ENCODE data around the gene BOC.

Gene BOC

GRCh38 chr3:113249111-113249510 is 37.8 kb downstream of the BOC start:
- H3K4me3 ChIP-seq (ENCODE audit: low read depth, low read length), result no peak overlapping the region

- H3K4me3 ChIP-seq (ENCODE audit: low read depth, low read length), result no peak overlapping the region
Observed at GRCh38 chr3:113249601-113250000, 38.2 kb downstream of the BOC start.

GRCh38 chr3:113250566-113250965 is 39.2 kb downstream of the BOC start:
- H3K4me3 ChIP-seq (ENCODE audit: low read depth, low read length), result no peak overlapping the region

DNA sequence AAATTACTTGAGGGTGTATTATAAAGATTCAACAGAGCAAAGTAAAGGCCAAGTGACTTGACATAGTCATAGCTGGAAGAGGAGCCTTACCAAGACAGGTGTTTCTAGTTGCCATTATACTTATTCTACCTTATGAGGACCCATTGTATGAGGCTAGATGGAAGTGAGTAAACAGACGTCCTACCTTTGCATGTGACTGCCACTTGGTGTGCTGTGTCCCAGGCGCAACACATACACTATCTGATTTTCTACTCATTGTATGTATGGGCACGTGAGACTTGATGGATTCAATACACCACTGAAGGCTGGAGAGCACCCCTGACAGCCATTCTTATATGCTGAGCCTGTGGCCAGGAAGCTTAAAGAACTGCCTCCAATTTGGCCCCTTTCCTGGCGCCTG is 40.5 kb downstream of the BOC start:
- H3K4me3 ChIP-seq (ENCODE audit: low read depth, low read length), result no peak overlapping the region

- H3K4me3 ChIP-seq (ENCODE audit: low read depth, low read length), result no peak overlapping the region
Observed at GRCh38 chr3:113252553-113252952, 41.2 kb downstream of the BOC start.

DNA sequence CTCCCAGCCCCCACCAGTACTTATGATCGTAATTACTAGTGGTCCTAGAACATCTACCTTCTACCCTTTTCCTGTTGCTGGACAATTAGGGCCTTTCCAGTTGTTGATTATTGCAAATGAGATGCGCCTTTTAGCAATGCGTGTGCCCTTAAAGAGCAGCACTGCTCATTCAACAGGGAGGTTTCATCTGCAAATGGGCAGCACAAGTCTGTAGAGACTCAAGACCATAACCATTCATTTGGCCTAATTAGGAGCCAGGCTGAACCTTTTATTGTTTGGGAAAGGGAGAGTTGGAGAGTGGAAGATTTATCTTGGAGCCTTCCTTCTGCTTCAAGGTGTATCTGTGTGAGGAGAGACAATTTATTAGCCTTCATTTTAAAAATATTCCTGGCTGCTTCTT is 42.3 kb downstream of the BOC start:
- no peak overlapping the region for H3K4me3 ChIP-seq (ENCODE audit: low read depth, low read length)

DNA sequence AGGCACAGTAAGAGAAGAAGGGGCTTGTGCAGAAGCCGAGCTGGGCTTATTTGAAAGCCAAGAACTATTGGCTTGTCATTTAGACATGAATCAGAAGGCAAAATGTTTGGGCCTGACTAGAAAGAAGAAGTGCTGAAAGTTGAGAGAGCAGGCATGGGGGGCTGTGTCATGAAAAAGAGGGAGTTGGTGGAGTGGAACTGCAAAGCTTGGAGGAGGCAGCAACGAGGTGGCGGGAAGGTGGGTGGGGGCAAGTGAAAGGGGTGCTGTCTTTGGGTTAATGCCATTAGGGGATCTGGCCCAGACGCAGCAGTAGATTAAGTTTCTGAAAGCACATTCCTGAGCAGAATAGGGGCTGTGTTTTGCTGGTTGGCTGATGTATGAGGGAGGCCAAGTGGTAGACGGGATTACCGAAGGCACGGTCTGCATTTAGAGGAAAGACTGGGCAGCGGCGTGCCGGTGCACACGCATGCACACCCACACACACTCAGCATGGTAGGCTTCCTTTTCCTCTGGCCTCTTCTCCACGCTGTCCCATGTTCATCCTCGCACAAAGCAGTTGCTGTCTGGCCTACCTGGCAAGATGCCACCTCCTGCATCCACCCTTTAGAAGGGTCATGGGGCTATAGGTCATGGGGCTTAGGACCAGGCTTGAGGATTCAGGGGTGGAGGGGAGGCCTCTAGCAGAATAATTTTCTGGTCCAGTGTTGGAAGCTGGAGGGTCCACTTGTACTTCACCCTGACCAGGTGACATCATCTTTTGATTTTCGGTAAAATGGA is 43.0 kb downstream of the BOC start:
- H3K4me3 ChIP-seq (ENCODE audit: low read depth, low read length), result no peak overlapping the region

DNA sequence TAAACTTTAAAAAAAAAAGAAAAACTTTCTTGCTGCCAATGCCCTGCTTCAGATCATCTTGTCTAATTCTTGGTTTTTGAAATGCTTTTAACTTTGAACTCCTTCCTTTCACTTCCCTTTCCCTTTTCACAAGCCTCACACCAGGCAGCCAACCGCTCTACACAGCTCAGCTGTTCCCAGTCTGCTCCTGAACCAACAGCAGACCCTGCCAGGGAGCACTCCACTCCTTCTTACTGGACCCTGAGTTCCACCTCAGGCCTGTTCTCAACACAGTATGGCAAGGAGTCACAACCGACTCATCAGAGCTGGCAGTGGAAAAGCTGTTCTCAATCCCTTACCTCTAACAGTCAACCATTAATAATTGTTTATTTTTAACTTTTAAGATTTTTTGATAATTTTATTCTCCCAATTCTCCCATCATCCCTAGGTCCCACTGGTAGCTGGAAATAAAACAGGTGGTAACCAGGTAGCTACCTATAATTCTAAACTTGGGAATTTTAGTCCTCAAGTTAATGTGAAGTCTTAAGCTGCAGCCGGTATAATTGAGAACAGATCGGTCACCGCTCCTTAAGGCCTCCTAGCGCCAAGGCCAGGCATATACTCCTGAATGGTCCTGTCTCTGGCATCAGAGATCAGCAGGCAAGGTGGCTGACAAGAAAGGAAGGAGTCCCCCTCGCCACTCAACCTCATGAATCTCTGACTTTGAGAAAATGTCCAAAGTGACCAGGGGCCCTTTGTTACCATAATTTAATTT is 43.9 kb downstream of the BOC start:
- no peak overlapping the region for H3K4me3 ChIP-seq (ENCODE audit: low read depth, low read length)

- no peak overlapping the region for H3K4me3 ChIP-seq (ENCODE audit: low read depth, low read length)
Observed at GRCh38 chr3:113255854-113256615, 44.7 kb downstream of the BOC start.

- no peak overlapping the region for H3K4me3 ChIP-seq (ENCODE audit: low read depth, low read length)
Observed at GRCh38 chr3:113258361-113258760, 47.0 kb downstream of the BOC start.

- H3K4me3 ChIP-seq (ENCODE audit: low read depth, low read length), result no peak overlapping the region
Observed at GRCh38 chr3:113259196-113259595, 47.8 kb downstream of the BOC start.

- H3K4me3 ChIP-seq (ENCODE audit: low read depth, low read length), result no peak overlapping the region
Observed at GRCh38 chr3:113261063-113261625, 49.8 kb downstream of the BOC start.

DNA sequence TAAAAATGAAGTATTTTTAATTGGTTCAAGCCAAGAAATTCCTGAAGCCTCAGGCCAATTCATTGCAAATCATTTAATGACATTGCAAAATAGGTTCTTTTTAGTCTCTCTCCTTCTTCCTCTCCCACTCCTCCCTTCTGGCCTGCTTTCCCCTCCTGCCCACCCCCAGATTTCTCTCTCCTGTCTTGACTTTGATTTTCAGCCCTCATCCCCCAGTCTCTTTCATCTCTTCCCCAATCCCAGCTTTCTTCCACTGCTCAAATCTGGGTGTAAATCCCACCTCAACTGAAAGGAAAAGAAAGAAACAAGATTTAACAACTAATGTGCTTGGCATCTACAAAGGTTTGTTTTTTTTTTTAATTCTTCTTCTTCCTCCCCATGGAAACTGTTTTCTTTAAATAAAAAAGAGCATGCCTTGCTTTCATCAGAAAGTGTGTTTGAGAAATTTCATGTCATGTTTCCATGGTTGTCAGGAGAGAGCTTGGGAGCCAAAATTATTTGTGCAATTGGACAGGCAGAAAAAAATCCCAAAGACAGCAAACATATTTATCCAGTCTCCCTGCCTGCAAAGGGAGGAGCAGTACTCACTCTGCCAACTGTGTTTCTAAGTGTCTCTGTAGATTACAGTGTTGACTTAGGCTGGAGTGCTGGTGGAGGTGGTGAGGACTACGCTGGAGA is 50.4 kb downstream of the BOC start:
- no peak overlapping the region for H3K4me3 ChIP-seq (ENCODE audit: low read depth, low read length)

DNA sequence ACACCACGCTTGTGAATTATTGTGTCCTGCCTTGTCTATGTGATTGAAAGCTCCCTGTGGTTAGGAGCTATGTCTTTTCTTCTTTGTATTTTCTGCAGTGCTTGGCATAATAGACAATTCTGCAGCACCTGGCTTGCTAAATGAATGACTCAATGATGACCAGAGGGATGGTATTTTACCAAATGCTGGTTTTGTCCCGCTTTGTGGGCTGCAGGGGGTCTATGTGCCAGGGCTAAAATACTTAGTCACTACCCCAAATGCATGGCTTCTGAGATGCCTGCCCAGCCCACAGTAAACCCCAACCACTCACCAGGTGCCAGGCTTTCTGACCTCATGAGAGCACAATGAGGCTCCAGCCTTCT is 50.9 kb downstream of the BOC start:
- H3K4me3 ChIP-seq (ENCODE audit: low read depth, low read length), result no peak overlapping the region

- no peak overlapping the region for H3K4me3 ChIP-seq (ENCODE audit: low read depth, low read length)
Observed at GRCh38 chr3:113263020-113263419, 51.7 kb downstream of the BOC start.

DNA sequence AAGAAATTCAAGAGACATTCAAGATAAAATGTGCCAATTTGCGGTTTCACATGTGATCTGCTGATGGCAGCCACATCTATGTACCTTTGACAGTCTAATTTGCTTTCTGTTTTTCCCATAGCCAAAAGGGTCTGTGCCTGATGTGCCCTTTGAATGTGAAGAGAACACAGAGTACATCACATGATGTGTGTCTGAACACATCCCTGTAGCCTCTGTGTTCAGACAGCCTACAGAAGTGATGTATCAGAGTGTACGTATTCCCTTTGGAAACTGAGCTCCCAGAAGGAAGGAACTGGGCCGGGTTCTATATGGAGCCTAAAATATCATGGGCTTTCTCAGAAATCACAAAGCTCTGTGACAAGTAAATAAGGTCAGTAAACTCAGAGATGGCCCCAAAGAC is 52.4 kb downstream of the BOC start:
- no peak overlapping the region for H3K4me3 ChIP-seq (ENCODE audit: low read depth, low read length)

DNA sequence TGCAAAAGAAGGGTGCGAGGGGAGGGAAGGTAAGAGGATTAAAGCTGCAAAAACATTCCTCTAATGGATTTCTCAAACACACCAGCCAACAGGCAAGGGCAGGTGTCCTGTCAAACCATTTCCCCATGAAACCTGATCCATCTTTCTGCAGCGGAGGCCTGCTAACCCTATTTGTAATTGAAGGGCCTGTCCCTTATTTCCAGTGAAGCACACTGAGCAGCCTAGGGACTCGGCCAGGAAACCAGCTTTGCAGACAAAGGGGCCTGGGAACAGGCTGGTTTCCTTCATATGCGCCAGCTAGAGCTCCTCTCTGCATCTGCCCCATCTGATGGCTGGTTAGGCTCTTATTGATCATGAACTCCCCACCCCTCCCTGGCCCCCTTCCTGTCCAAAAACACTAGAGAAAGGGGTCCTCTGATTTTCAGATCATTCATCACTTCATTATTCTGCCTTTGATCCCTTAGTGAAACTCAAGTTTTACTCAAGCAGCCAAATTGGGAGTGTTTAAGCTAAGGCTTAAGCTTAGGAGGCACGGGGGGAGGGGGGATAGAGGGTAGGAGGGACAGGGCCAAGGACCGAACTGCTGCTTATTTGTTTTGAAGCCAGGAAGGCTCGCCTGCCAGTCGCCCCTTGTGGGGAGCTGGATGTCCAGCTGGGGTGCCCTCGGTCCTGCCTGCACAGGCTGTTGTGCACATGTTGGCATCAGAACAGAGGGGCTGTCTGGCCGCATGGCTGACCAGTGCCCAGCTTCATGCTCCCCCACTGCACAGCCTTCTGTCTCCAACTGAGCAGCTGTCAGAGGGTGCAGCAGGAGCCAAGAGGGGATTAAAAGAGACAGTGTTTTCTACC is 53.1 kb downstream of the BOC start:
- H3K4me3 ChIP-seq (ENCODE audit: low read depth, low read length), result no peak overlapping the region

DNA sequence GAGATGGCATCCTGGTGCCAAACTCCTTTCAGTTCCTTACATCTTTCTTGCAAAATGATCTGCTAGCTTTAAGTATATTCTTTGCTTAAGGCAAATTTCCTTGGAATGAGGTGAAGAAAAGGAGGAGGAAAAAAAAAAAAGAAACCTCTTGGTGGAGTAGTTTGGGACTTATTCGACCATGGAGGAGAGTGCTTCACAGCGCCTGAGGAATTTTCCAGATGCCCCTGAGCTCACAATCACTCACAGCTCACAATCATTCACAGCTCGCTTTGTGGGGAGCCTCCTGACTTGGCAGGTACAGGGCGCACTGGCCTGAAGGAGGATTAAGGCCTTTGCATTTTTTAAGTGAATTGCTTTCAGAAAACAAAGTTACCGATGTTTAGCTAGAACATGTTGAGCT is 53.9 kb downstream of the BOC start:
- H3K4me3 ChIP-seq (ENCODE audit: low read depth, low read length), result no peak overlapping the region

DNA sequence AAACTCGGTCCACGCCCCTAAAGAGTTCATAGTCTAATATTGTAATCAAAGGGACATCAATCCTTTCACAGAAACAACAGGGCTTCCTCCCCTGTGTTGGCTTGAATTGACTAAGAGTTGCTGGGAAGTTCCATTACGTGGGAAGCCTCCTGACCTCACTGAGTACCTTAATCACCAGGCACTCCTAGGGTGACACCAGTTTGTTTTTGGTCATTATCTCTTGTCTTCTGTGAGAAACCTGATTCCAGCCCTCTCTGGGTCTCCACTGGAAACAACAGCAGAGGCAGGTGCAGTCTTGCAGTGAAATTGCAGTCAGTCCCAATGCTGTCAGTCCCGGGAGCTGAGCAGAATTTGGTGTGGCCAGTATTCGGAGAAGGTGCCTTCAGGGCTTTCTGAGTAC is 55.4 kb downstream of the BOC start:
- H3K4me3 ChIP-seq (ENCODE audit: low read depth, low read length), result no peak overlapping the region

- no peak overlapping the region for H3K4me3 ChIP-seq (ENCODE audit: low read depth, low read length)
Observed at GRCh38 chr3:113268311-113268710, 57.0 kb downstream of the BOC start.

All from iPS-11a (cell line).